Right kidney (tissue), 1 donor: Measurements from ENCODE around the gene CENPP.
A peak's percentile ranks its signal among the peaks of the same experiment; 100 is the strongest.

Experiments used
- DNase-seq: peaks from one replicate; pipeline ENCODE4 v3.0.0-alpha.2; 2016

CENPP gene

DNA sequence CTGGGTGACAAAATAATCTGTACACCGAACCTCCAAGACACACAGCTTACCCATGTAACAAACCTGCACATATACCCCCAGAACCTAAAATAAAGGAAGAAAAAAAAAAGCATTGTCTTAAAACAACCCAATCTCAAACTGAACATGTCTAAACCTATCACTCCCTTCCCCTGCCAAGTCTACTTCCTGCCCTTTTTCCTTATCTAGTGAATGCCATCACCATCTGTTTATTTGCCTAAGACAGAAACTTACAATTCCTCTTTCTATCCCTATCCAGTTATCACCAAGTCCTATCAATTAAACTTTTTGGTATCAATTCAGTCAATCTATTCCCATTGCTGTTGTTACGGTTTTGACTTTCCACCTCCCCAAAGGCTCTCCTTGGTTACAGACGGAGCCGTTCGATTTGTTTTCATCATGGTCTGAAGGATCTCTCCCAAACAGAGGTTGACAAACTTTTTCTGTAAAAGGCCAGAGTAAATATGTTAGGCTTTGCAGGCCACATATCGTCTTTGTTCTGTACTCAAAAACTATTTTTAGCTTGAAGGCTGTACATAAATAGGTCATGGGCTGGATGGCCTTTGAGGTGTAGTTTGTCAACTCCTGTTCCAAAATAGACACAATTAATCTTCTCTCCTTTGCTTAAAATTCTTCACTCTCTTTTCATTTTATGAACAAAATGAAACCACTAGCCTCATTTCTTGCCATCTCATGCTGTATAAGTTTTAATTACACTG is 12.7 kb upstream of the CENPP start:
- DNase-seq: no peak

DNA sequence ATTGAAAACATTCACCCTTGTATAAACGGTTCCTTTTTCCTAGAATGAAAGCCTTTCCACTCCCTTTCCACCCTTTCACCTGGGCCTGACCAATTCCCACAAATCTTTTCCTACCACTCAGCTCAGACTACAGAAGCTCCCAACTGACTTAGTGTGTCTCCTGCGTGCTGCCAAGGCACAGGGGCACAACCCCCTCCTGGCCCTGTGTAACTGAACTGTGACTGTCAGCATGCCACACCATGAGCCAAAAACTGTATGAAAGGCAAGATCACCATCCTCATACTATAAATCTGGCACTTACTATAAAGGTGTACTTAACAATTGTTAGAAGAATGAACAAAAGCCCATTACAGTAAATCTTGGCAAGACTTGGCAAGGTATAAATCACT is 12.1 kb upstream of the CENPP start:
- DNase-seq: no peak

DNA sequence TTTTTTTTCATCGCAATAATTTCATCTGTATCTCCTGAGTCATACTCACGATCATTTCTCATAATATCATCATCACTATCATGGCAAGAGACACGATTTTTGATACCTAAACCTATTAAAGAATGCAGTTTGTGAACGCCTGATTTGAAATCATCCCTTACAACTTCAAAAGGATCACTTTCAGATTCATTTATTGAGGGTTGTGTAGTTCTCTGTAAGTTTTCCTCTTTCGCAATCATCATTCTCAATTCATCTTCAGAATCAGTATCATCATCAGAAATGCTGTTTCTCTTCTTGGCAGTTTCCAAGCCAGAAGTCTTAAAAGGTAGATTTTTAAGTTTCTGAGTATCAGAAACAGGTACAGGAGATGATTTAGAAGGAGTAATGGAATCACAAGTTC is 10.3 kb upstream of the CENPP start:
- DNase-seq: no peak

DNA sequence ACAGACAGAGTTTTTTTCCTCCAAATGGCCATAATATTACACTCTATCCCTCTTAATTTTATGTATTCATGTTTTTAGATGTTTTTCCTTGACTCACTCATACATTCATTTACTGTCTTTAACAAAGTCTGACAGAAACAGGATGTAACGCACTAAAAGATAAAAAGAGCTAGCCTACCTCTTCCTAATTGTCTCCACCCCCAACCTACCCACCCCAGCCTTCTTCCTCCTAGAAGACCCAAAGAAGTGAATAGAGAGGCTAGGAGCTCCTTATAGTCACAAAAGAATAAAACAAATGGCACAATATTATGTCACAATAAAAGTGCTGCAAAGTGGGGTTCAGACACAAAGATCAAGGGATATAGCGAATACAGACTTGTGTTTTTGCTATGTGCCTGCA is 1.3 kb upstream of the CENPP start:
- DNase-seq: no peak

DNA sequence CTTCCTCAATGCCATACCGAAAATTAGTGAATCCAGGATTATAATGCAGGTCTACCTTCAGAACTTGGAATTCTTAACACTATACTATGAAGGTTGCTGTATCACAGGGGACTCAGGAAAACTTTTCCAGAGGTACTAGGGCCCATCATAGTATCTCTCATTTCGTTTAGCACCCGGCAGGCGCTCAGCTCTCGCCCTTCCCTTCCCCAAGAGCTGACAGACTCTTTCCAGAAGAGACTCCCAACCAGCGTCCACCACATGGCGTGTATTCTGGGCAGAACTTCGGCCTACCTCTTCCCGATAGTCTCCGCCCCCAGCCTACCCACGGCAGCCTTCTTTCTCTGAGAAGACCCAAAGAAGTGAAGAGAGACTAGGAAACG is 874 bp upstream of the CENPP start:
- DNase-seq: no peak

DNA sequence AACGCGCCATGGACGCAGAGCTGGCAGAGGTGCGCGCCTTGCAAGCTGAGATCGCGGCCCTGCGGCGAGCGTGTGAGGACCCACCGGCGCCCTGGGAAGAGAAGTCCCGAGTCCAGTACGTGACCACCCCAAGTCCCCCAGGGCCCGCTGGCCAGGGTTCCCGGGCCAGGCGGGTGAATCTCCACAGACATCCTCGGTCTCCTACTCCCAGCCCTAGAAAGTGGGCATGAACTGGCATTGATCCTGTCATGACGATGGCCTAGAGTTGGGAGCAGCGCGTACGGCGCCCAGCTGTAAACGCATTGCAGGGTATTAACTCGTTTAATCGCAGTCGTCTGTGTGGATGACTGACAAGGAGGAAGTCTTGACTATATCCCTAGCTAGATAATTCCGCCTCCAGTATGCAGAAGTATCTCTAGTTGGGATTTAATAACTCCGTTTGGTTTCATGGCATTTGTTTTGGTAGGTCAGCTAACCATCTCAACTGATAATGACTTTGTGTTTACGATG is 293 bp downstream of the CENPP start:
- DNase-seq: no peak

DNA sequence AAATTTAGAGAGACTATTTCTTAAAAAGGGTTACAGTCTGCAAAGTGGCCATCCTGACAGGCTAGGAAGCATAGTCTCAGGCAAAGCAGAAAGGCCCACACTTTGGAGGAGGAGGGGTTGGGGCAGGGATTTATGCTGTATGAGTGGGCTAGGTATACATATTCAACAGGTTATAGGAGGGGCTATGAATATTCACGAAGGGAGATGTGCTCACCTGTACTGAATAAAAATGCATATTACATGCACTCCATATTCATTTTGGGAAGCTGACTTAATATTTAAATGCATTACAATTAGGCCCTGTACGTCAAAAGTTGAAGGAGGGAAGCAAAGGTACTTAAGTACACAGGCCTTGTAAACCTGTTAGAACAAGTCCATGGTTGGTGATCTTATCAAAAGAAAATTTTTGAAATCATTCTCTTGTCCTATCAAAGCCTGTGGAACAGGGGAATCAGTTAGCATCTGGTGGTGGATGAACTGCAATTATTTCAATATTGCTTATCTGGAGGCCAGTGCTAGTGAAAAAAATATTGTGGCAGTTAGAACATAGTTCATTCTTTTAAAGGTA is 1.6 kb downstream of the CENPP start:
- DNase-seq: no peak

DNA sequence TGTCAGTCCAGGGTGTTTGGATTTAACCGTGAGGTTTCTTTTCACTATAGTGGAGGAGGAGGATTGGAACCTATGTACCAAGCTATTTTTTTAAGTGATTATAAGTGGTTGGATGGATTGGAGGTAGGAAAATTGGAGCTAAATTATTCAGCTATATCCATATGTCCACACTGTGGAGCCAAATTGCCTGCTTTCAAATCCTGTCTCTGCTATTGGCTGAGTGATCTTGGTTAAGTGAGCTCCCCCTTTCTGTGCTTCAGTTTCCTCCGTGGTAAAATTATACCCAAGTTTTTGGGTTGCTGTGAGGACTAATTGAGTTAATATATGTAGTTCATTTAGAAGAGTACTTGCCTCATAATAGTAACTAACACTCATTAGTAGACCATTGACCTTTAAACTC is 2.5 kb downstream of the CENPP start:
- DNase-seq: no peak

DNA sequence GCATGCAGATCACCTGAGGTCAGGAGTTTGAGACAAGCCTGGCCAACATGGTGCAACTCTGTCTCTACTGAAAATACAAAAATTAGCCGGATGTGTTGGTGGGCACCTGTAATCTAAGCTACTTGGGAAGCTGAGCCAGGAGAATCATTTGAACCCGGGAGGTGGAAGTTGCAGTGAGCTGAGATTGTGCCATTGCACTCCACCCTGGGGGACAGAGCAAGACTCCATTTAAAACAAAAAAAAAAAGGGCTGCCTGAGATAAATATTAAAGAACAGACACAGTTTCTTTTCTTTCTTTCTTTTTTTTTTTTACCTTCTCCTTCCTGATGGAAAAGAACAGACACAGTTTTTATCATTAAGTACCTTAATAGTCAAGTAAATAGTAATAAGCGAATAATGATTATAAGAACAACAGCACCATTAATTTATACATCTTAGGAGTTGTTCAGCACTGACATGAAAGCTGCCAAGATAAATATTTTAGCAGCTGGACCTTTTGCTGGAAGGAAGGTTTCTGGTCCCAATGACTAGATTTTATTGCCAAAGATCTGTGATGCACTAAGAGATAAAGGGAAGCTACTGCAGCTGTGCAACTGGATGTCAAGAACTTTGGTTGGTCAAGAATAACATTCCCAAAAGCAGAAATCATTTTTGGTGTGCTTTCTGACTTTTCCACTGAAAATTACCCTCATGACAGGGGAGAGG is 7.0 kb downstream of the CENPP start:
- no peak for DNase-seq

DNA sequence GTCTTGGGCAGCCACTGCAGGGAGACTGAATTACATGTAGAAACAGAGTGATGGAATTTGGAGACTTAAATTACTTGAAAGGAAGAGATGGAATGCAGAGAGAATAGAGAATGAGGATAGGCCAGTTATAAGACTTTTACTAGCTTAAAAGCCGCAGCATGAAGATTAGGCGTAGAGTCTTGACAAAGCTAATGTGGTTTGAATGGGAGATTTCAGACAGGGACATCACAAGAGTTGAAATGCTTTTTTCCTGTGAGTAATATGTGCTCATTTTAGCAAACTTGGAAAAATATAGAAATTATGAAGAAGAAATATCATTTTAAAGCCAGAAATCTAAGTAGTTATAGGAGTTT is 7.5 kb downstream of the CENPP start:
- DNase-seq: no peak

DNA sequence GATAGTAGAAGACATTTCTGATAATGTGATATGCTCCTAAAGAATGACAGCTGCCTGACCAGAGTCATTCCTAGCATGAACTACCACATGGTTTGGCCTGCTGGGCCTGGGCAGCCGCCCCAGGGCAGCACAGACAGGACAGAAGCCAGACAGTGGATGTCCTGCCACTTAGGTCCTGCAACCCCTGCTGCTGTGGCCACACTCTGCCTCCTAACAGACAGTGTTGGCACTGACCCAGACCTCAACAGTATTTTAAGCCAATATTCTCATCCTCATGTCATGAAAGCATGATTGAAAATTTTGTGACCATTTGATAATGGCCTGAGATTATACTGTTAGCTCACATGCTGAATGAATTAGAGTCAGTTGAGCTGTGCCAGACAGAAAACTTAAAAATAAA is 15.8 kb downstream of the CENPP start:
- DNase-seq: no peak

DNA sequence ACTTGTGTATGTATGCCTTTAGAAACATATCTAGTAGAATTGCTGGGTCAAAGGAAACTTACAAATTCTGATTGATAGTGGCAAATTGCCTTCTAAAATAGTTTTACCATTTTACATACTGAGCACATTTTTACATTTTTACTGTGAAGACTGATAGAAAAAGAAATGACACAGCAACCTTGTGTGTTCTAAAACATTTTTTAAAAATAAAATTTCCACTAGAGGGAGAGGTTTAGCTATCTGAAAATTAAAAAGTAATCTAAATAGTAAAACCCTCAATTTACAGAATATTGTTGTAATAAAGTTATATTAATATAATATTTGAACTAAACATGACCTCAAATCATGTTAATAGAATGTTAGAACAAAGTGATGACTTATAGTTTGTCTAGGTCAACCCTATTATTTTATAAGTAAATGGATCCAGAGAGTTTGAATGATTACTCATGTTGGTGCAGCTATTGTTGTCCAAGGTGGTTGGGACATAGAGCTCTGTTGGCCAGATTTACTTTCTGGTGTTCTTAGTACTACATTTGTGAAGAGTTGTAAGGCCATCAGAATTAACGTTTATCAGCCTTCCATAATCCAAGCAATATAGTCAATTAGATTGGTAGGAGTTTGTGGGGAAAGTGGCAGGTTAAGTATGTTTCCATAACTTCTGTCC is 17.2 kb downstream of the CENPP start:
- no peak for DNase-seq

DNA sequence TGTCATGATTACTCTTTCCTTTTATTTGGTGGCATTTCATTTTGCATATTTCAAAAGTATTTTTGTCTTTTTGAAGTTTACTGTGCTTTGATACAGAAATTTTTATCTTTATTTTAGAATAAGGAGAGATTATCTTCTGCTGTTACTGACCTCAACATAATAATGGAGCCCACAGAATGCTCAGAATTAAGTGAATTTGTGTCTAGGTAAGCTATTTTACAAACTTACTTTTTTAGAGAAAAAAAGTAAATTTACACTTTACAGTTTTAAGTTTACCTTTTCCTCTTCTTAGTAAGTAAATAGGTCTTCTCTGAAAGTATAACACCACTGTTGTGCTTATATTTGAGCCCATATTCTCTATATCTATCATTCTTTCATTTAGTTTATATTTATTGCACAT is 19.8 kb downstream of the CENPP start:
- DNase-seq: no peak

DNA sequence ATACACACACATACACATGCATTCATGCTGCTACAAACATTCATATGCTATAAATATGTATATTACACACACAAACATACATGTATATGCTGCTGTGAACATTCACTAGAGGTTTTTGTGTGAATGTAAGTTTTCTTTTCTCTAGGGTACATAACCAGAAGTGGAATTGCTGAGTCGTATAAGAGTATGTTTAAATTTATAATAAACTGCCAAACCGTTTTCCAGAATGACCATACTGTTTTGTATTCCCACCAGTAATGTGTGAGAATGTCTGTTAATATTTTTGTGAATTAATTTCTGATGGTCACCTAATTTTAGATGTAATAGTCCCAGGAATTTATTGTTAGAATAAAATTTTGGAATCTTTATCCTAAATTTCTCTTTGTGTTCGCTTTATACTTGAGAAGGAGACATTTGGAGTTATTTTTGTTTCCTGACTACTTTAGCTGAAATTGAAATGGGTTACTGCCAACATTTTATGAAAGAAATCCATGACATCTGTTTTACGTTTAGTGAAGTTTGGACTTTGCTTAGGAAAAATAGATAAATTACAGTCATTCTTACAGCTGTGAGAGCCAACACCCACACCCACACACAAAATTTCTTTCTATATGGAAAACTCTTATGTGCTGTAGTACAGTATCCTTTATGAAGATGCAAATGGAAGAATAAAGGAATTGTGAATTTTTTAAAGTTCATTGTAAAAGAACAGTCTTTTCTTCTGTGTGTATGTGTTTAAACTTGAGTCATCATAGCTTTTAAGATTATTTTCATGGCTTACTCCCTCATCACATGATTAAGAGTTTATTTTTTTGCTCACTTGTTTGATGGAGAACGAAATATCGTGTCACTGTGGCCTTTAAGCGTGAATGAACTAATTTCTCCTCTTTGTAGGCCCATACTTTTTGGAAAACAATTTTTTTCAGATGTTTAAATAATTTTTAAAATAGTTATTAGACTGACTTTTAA is 24.3 kb downstream of the CENPP start:
- peak; percentile 3 for DNase-seq

DNA sequence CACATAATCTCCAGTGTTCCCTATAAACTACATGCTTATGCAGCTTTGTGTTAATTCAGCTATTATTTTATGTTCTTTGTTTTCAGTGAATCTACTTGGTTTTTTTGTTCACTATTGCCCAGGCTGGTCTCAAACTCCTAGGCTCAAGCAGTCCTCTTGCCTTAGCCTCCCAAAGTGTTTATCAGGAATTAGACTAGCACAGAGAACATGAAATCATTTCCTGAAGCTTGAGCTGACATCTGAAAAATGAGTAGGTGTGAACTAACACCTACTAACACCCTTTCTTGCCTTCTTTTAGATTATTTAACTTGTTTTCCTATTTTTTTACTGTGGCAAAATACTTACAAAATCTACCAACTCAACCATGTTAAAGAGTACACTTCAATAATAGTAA is 25.0 kb downstream of the CENPP start:
- DNase-seq: no peak

DNA sequence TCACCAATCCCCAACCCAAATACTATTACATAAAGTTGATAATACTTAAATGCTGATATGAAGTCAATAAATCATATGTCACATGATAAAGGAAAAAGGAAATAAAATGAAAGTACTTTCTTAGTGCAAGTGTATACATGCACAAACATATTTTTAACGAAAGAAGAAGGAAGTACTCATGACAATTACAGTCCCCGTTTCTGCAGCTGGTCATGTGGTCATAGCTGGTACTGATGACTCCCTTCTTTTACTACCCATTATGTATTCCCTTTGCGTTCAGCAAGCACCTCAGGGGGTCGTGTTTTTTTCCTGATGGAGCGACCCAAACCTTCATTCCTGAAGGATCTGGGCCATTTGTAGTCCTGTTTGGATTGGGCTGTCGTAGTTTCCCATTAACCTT is 27.3 kb downstream of the CENPP start:
- DNase-seq: no peak

DNA sequence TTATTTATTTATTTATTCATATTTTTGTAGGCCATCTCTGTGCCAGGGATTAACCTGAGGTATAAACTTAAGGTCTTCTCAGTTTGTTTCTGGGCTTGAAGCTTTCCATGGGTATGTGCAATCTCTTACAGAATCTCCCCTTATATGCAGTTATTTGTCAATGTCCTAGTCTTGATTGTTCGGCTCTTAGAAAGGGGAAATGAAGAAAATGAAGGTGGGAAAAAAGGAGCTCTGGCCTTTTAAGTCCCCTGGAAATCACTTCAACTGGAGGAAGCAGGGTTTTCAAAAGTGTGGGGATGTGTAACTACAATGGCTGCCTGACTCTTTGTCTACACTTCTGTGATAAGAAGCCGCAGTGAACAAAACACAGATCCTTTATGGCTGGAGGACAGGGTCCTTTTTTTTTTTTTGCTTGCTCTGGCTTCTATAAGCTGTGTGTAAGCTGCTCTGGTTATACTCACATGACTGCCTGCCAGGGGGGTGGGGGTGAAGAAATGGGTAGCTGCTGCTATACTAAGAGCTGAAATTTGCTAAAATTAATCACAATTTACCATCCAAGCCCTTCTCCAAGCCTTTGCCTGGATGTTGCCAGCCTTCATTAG is 33.7 kb downstream of the CENPP start:
- DNase-seq: no peak

DNA sequence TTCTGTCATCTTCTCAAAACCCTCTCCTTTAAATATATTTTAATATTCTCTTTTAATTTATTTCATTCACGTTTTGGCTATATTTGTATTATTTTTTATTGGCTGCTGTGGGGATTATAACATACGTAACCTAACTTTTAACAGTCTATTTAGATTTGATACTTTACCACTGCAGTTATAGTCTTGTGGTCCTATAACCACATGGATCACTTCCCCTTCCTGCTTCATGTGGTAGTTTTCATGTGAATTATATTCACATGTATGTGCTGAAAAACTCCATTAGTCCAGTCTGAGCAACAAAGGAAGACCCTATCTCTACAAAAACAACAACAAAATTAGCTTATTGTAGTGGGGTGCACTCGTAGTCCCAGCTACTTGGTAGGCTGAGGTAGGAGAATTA is 34.3 kb downstream of the CENPP start:
- no peak for DNase-seq

DNA sequence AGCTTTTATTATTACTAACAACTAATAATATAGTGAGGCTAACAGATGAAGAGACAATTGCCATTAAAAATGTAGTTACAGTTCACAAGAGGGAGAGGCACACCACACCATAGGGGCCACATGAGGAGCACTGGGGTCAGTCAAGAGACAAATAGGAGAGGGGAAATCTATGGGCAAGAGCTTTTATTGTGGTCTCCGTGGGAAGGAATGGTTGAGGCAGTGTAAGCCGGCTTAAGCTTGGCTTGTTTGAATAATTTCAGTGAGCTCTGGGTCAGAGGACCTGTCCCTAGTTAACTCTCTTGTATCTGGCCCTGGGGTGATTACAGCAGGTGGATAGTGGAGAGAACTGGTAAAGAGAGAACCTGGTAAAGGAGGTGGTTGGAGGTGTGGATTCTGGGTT is 43.3 kb downstream of the CENPP start:
- no peak for DNase-seq

DNA sequence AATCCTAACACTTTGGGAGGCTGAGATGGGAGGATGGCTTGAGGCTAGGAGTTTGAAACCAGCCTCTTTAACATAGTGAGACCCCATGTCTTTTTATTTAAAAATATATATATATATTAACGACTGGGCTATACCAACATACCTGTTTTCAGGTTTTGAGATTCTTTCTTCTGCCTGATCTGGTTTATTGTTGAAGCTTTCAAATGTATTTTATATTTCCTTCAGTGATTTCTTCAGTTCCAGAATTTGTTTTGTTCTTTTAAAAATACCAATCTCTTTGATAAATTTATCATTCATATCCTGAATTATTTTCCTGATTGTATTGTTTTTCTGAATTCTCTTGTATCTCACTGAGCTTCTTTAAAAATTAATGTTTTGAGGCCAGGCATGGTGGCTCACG is 47.4 kb downstream of the CENPP start:
- no peak for DNase-seq

DNA sequence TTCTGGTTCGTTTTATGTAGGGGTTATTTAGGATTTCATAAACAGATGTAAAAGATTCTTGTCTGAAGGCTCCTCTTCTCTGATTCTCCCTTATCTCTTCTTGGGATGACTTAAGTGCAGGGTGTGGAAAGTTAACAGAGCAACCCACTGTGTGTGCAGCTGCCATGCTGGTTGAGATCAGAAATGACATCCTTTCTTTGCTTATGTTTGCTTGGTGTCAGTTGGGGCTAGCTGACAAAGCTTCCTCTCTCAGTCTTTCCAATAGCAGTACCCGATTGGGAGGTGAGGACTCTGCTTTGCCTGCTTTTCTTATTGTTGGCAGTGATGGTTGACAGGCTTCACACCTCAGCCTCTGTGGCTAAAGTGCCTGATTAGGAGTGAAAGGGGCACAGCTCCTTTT is 52.1 kb downstream of the CENPP start:
- DNase-seq: no peak
